ENCODE data around the gene PZP. TPM values are rescaled to one million over a fixed set of nuclear protein-coding genes. Genes with fewer than 3 reads are reported as not detected.
A peak's percentile ranks its signal among the peaks of the same experiment; 100 is the strongest.

PZP gene
- total and polyA plus RNA-seq, 11 donors: 0.08 to 1.1 (median 0.52) TPM; not detected in 1

DNA sequence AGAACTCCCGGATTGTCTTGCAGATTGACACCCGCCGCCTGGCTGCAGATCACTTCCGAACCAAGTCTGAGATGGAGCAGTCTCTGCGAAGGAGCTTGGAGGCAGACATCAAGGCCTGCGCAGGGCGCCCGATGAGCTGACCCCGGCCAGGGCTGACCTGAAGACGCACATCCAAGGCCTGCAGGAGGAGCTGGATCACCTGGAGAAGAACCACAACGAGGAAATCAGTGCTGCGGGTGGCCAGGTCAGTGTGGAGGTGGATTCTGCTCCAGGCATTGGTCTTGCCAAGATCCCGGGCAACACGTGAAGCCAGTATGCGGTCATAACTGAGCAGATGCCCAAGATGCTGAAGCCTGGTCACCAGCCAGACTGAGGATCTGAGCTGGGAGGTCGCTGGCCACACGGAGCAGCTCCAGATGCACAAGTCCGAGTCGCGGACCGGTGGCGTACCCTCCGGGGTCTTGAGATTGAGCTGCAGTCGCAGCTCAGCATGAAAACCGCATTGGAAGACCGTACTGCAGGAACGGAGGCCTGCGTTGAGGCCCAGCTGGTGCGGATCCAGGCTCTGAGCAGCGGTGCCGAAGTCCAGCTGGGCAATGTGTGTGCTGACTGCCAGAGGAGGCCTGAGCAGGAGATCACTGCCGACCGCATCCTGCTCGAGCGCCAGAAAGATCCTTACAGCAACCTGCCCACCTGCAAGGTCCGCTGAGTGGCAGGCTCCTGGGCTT, 80.1 kb downstream of the PZP start:
- intact Hi-C loops (cut with DNase I): no loop called here
- peaks cover 0 to 4% (median 0%) of the 10 kb centered on the region in 12 donors for H3K9me3 ChIP-seq
- no peaks in the 10 kb centered on the region for H3K27me3 ChIP-seq
- 93 to 97% (median 95%) methylated on average over 7 to 36 of the region's 36 CpGs for WGBS, 4 donors
- ATAC-seq (no peak), DNase-seq (peak in 1 of 5 donors; percentile 55)
- no peak for TF ChIP-seq POLR2A (IDR thresholded peaks at IDR 0.05)
- TF ChIP-seq, protein P1, sequence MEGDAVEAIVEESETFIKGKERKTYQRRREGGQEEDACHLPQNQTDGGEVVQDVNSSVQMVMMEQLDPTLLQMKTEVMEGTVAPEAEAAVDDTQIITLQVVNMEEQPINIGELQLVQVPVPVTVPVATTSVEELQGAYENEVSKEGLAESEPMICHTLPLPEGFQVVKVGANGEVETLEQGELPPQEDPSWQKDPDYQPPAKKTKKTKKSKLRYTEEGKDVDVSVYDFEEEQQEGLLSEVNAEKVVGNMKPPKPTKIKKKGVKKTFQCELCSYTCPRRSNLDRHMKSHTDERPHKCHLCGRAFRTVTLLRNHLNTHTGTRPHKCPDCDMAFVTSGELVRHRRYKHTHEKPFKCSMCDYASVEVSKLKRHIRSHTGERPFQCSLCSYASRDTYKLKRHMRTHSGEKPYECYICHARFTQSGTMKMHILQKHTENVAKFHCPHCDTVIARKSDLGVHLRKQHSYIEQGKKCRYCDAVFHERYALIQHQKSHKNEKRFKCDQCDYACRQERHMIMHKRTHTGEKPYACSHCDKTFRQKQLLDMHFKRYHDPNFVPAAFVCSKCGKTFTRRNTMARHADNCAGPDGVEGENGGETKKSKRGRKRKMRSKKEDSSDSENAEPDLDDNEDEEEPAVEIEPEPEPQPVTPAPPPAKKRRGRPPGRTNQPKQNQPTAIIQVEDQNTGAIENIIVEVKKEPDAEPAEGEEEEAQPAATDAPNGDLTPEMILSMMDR (IDR thresholded peaks at IDR 0.05): no peak
- H3K4me1 ChIP-seq: peaks cover 0 to 15% (median 9%) of the 10 kb centered on the region in 12 donors
- no peak overlapping the region for H3K4me3 ChIP-seq
- no peak overlapping the region for H3K27ac ChIP-seq
- H3K36me3 ChIP-seq: no peaks in the 10 kb centered on the region

DNA sequence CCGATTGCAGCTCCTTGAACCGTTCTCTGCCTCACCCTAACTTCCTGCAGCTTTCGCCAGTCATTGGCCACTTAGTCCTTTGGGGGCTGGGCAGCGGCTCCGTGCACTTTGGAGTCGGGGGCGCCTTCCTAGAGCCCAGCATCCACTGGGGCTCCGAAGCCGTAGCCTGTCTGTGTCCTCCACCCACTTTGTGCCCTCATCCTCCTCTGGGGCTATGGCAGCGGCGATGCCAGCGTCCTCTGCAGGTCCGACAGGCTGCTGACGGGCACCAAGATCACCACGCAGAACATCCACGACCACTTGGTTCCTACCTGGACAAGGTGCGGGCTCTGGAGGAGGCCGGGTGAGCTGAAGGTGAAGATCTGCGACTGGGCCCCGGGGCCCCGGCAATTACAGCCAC, 80.7 kb downstream of the PZP start:
- peaks cover 0 to 4% (median 0%) of the 10 kb centered on the region in 12 donors for H3K9me3 ChIP-seq
- intact Hi-C loops (cut with DNase I): no loop called here
- no peaks in the 10 kb centered on the region for H3K27me3 ChIP-seq
- no peak for TF ChIP-seq POLR2A (IDR thresholded peaks at IDR 0.05)
- TF ChIP-seq, protein P1 (IDR thresholded peaks at IDR 0.05): no peak
- no peaks in the 10 kb centered on the region for H3K36me3 ChIP-seq
- no peak overlapping the region for H3K27ac ChIP-seq
- no peak for ATAC-seq
- no peak overlapping the region for H3K4me3 ChIP-seq
- no peak for DNase-seq
- 95 to 98% (median 97%) methylated on average over 20 to 21 of the region's 21 CpGs for WGBS, 4 donors
- peaks cover 0 to 20% (median 13%) of the 10 kb centered on the region in 12 donors for H3K4me1 ChIP-seq

DNA sequence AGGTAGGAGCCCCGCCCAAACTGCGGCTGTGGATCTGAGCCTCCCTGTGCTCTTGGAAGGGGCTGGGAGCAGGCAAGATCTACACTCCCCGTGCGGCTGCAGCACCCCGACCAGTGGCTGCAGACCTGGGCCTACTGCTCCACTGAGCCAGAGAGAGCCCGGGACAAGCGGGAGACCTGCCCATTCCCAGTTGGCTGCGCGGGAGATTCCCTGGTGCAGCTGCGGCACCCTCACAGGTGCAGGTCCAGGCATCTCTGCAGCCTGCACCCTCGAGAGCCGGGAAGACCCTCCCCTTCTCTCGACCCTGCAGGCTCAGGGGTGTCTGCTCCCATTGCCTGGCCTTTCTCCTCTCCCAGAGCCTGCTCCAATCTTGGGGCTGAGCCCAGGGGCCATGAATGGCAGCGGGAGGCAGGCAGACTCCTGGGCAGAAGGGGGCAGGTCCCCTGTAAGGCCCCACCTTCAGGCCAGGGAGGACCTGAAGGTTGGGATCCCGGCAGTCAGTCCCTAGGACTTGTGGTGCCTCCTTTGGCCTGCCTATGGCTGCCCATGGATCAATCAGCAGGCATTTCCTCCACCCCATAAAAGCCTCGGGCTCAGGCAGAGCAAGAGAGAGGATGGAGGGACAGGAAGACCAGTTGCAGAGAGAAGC, 83.7 kb downstream of the PZP start:
- no peak for DNase-seq
- Histone ChIP-seq H3K27ac (peak overlapping the region in 11 of 12 donors; percentile 49 to 68 (median 60)), H3K27me3 (no peaks in the 10 kb centered on the region), H3K36me3 (no peaks in the 10 kb centered on the region), H3K9me3 (no peaks in the 10 kb centered on the region), H3K4me3 (peak overlapping the region in 8 of 12 donors; percentile 21 to 55 (median 42)), H3K4me1 (peaks cover 0 to 34% (median 18%) of the 10 kb centered on the region in 12 donors)
- intact Hi-C loops (cut with DNase I): loop anchor here in 1 of 10 donors (5.0 kb wide), 1 partner anchor 43 kb away; no protein-coding TSS in a partner anchor
- TF ChIP-seq, protein P1 (IDR thresholded peaks at IDR 0.05): no peak
- no peak for TF ChIP-seq POLR2A (IDR thresholded peaks at IDR 0.05)
- ATAC-seq: peak in 3 of 4 donors; percentile 14 to 41 (median 22)
- WGBS, 4 donors: 87 to 95% (median 91%) methylated on average over 11 to 16 of the region's 16 CpGs

DNA sequence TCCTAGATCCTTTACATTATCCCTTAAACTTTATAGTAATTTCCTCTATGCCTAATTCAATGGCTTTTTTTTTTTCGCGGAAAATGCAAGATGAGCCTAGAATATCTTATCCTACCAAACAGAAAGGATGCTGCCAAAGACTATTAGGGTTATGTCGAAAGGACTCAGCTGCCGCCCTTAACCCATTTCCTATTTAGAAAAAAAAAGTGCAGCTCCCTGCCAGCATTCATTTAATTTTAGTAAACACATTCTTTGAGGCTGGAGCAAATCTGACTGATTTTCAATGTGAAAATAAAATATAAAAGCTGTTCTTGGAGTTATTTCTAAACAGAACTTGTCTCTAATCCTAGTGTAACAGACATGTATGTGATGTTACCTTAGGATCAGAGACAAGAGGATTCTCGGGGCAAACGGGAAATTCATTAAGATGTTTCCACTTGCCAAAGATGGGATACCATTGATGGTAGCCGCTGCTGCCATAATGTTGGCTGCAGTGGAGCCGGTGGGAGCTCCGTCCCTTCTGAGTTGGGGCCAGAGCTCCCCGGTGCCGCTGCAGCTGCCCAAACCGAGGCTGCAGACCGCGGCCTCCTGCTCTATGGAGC, 84.3 kb downstream of the PZP start:
- 52 to 71% (median 61%) methylated on average over 14 of the region's 14 CpGs for WGBS, 4 donors
- no peak for DNase-seq
- peak overlapping the region; percentile 21 to 68 (median 59) for H3K27ac ChIP-seq
- no peaks in the 10 kb centered on the region for H3K9me3 ChIP-seq
- no peaks in the 10 kb centered on the region for H3K36me3 ChIP-seq
- peaks cover 0 to 39% (median 22%) of the 10 kb centered on the region in 12 donors for H3K4me1 ChIP-seq
- H3K4me3 ChIP-seq: peak overlapping the region in 11 of 12 donors; percentile 2 to 55 (median 35)
- intact Hi-C loops (cut with DNase I): loop anchor here in 1 of 10 donors (5.0 kb wide), 1 partner anchor 43 kb away; no protein-coding TSS in a partner anchor
- no peaks in the 10 kb centered on the region for H3K27me3 ChIP-seq
- ATAC-seq: peak in 2 of 4 donors; percentile 38 to 59
- TF ChIP-seq, protein P1 (IDR thresholded peaks at IDR 0.05): no peak
- no peak for TF ChIP-seq POLR2A (IDR thresholded peaks at IDR 0.05)
